Astrocyte of the hippocampus (primary cell): Measurements from ENCODE around the gene PTH1R.

Experiments used
- DNase-seq: peaks from one replicate; pipeline ENCODE4 v3.0.0; 2011; ENCODE audit warnings: low read depth, low spot score

PTH1R gene

GRCh38 chr3:46912986-46913385, 35.5 kb downstream of the PTH1R start:
- no peak for DNase-seq

DNA sequence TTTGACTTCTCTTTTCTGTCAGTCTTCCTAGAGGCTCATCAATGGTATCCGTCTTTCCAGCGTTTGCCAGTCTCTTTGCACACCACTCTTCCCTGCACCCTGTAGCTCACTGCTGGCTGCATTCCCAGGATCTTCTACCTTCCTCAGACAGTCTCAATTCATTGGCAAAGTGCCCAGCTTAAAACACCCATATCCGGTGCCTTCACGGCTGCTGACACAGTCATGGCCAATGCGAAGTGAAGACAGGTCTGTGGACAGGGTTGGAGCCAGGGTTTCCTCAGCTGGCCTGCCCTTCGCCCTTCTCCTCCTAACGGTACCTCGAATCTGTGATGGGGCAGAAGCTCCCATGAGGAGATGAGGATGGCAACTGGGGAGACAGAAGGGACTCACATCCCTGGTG, 36.1 kb downstream of the PTH1R start:
- peak; percentile 55 for DNase-seq

GRCh38 chr3:46914849-46915248, 37.3 kb downstream of the PTH1R start:
- no peak for DNase-seq

DNA sequence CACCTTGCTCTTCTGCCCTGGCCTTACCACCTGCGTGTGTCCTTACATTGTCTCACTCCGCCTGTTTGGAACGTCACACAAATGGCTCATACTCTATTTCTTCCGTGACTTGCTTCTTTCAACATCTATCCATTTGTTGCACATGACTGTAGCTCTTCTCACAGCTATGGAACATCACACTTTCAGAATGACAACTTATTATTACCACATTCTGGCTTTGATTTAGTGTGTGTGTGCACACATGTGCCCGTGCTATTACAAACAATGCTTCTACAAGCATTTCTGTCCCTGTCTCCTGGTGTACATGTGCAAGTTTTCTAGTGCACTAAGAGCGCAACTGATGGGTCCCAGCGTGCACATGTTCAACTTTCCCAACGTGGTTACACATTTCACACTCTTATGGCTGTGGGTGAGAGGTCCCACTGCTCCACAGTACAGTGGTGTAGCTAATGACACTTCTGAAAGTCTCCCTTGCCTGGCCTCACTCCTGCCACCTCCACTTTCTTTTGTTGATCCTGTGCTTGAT, 37.8 kb downstream of the PTH1R start:
- DNase-seq, result no peak

- no peak for DNase-seq
Observed at GRCh38 chr3:46916278-46916677, 38.8 kb downstream of the PTH1R start.

- DNase-seq, result no peak
Observed at GRCh38 chr3:46916799-46917198, 39.3 kb downstream of the PTH1R start.

- no peak for DNase-seq
Observed at GRCh38 chr3:46917257-46917656, 39.7 kb downstream of the PTH1R start.

DNA sequence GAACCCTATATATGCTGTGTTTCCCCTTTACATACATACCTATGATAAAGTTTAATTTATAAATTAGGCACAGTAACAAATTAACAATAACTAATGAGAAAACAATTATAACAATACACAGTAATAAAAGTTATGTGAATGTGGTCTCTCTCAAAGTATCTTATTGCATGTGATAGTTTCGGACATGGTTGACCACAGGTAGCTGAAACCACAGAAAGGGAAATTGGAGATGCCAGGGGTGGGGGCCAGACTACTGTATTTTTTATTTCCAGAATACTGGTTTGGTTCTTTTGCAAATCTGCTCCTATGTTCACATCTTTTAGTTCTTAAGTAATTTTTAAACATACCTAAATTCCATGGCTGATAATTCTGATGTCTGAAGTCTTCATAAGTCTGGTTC, 40.7 kb downstream of the PTH1R start:
- no peak for DNase-seq

GRCh38 chr3:46918634-46919033, 41.1 kb downstream of the PTH1R start:
- no peak for DNase-seq

DNA sequence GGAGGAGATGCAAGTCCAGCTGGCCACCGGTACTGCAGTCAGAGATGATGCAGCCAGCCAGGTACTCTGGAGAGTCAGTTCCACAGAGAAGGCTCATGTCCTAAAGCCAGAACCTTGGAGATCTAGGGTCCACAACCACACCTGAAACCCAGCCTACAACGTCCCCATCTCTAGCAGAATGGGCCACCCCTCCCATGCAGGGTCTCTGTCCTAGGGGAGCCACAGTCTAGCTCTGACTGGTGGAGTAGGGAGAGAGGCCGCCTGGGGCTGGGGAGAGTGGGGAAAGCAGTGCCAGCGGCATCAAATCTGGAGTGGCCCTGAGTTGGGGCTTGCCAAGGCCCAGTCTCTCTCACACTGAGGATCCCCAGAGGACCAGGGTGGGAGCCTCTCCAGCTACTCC, 43.5 kb downstream of the PTH1R start:
- DNase-seq, result no peak

DNA sequence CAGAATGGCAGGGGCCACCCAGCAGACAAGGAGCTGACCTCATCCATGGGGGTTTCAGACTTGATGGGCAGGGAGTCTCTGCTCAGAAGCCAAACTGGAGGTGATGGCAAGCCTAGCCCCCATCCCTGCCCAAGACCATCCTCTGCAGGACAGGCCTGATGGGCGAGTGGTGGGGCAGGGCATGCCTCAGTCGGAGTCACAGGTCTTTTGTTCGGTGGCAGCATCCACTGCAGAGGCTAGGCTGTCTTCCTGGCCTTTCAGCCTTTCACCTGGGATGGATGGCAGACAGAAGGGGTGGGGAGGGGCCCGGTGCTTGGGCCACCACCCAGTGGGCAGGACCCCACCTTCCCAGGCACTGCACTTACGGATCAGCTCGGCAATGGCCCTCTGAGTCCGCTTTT, 44.4 kb downstream of the PTH1R start:
- no peak for DNase-seq

DNA sequence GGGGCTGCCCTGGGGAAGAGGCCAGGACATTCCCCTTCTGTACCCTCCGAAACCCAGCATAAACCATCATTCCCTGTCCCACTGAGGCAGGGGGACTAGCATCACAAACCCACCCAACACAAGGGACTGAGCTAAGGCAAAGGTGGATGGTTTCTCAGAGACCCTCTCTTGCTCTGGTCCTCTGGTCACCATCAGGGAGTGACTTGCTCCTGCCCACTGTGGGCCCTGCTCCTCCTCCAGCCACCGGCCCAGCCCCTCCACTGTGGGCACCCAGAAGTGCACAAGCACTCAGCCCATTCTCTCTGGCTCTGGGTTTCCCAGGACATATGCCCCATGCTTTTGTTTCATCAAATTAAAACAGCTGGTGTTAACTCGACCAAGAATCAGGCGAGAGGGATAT, 44.9 kb downstream of the PTH1R start:
- no peak for DNase-seq

DNA sequence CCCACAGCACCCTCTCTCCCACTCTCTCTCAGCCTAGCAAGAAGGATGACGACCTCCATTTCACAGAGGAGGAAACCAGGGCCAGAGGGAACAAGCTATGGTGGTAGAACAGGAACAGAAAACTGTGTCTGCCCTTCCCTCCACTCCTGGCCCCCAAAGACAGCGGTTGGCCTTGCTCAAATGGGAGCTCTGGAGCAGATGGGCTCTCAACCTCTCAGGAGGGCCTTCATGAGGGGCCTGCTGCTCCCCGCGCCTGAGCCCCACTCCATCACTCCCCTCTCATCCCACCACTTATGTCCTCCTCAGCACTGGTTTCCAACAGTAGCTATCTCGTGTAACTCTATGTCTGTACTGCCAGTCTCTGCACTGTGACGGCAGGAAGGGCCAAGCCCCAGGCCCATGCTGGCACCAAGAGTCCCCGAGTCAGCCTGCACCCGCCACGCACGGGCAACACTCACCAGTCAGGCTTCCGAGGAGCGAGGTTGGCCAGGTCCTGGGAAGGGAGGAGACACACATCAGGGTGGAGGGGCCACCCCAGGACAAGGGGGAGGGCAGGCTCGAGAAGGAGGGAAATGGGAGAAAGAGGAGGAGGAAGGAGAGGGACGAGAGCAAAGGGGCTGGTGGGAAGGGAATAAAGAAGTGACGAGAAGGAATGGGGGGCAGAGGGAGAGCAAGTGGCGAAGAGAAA, 45.5 kb downstream of the PTH1R start:
- no peak for DNase-seq

DNA sequence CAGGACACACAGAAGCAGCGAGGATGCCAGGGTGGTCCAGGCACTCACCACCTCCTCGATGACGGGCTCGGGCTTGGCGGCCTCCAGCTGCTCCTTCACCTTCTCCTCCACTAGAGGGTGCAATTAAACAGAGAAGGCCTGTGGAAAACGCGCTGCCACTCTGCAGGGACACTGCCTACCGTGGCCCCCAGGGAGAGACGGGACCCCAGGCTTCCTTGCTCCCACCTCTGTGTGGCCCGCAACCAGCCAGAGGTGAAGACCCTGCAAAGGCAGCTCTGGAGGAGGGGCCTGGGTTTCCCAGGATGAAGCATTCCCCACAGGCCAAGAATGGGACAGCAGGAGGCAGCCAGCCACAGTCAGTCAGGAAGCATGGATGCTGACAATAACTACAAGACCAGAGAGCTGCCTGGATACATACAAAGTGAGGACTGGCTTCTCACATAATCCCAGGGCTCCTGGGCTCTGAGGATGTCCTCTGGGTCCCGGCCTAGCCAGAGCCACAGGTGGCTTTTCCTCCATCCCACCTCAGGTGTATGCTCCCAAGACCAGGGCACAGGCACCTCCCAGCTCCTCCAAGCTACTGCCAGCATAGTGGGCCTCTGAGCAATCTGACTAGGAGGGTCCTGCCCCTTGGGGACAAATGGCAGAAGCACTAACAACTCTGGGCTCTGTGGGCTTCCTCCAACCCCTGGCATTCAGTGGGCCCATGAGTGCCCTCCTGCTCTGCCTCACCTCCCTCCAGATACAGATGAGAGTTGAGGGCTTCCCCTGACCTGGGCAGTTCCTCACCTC, 46.2 kb downstream of the PTH1R start:
- DNase-seq, result peak; percentile 71

- no peak for DNase-seq
Observed at GRCh38 chr3:46924921-46925584, 47.5 kb downstream of the PTH1R start.

- DNase-seq, result no peak
Observed at GRCh38 chr3:46925585-46925934, 48.0 kb downstream of the PTH1R start.

- DNase-seq, result peak; percentile 57
Observed at GRCh38 chr3:46926039-46926438, 48.5 kb downstream of the PTH1R start.

GRCh38 chr3:46926447-46926846, 48.9 kb downstream of the PTH1R start:
- DNase-seq, result no peak

DNA sequence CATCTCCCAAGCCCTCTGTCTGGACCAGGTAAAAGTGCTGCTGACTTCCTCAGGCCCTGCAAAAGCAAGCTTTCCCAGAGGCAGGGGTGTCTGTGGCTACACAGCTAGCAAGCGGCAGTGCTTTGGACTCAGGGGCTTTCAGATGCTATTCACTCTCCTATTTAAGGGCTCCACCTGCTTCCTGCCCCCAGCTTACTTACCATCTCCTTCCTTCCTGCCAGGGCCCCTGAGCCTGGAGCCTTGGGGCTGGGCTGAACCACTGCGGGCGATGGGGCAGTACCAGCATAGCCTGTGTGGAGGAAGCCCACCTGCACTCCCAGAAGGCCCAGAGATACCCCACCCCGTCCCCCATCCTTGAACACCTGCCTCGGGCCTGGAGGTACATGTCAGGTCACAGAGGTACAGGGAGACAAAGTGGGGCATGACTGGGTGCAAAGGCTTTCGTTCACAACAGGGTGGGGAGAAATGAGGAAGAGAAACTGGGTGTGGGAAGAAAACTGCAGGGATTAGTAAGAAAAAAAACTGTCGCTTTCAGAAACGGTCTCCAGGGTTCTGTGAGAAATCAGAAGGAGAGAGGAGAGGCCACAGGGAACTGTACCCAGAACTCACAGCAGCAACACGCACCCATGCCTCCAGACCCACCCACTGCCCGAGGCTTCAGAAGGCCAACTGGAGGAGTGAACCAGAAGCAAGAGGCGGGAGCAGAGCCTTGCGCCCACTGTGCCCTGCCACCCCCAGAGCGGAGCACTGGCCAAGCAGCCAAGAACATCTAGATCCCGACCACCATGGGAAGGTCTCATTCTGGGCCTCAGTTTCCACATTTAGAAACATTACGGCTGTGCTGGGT, 49.6 kb downstream of the PTH1R start:
- DNase-seq, result no peak

DNA sequence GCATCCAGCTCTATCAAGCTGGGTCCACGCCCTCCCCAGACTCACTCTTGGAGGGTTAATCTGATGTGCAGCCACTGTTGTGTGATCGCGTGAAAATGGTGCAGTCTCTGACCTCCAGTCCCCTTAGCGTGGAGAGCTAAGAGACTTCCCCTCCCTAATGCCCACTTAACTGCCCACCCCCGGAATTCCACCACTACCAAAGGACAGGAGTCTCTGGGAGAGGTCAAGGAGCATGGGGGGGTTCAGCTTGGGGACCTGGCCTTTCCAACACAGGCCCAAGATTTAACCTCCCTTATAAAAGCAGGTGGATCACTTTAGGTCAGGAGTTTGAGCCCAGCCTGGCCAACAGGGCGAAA, 50.2 kb downstream of the PTH1R start:
- no peak for DNase-seq

DNA sequence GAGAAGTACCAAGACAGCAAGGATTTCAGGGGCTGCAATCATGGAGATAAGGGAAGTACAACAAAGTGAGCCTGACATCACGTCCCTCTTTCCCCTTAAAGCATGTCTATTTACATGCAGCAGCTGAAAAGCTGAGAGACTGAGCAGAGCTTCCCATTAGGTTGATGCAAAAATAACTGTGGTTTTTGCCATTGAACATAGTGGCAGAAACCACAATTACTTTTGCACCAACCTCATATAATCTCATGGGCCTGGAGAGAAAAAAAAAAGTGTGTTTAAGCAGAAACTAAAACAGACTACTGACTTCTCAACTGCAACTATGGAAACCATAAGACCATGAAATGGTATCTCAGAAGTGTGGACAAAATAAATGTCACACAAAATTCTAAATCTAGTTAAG, 50.8 kb downstream of the PTH1R start:
- DNase-seq, result peak; percentile 23

GRCh38 chr3:46929324-46929723, 51.8 kb downstream of the PTH1R start:
- no peak for DNase-seq
